GM18517 (cell line): ENCODE data around the gene ERC1.

Experiments
- ATAC-seq: cut with Tn5 transposase; IDR thresholded peaks from one replicate; pipeline ENCODE4 v1.9.1; 2021; ENCODE audit warnings: mild to moderate bottlenecking, moderate library complexity; ENCODE audit not compliant: unreplicated experiment

ERC1 gene

GRCh38 chr12:1373901-1374735 lies 383.1 kb downstream of the ERC1 start:
- ATAC-seq, result no peak

- ATAC-seq, result no peak
These were observed 384.3 kb downstream of the ERC1 start for GRCh38 chr12:1375323-1375722.

GRCh38 chr12:1377117-1377516 lies 386.1 kb downstream of the ERC1 start:
- no peak for ATAC-seq

GRCh38 chr12:1377681-1378080 lies 386.7 kb downstream of the ERC1 start:
- no peak for ATAC-seq

- ATAC-seq, result no peak
These were observed 389.3 kb downstream of the ERC1 start for GRCh38 chr12:1380171-1380851.

- ATAC-seq, result no peak
These were observed 391.1 kb downstream of the ERC1 start for GRCh38 chr12:1382151-1382550.

GRCh38 chr12:1382826-1383225 lies 391.8 kb downstream of the ERC1 start:
- ATAC-seq, result no peak

GRCh38 chr12:1383758-1384157 lies 392.7 kb downstream of the ERC1 start:
- no peak for ATAC-seq

GRCh38 chr12:1384910-1385309 lies 393.9 kb downstream of the ERC1 start:
- no peak for ATAC-seq

- no peak for ATAC-seq
These were observed 400.7 kb downstream of the ERC1 start for GRCh38 chr12:1391722-1392121.

GRCh38 chr12:1395421-1395955 lies 404.5 kb downstream of the ERC1 start:
- no peak for ATAC-seq

- ATAC-seq, result no peak
These were observed 407.6 kb downstream of the ERC1 start for GRCh38 chr12:1398673-1399072.

- no peak for ATAC-seq
These were observed 410.9 kb downstream of the ERC1 start for GRCh38 chr12:1401891-1402290.

GRCh38 chr12:1403417-1403816 lies 412.4 kb downstream of the ERC1 start:
- ATAC-seq, result no peak

- ATAC-seq, result no peak
These were observed 414.6 kb downstream of the ERC1 start for GRCh38 chr12:1405619-1406018.

GRCh38 chr12:1410794-1411193 lies 419.8 kb downstream of the ERC1 start:
- no peak for ATAC-seq

GRCh38 chr12:1413930-1414329 lies 422.9 kb downstream of the ERC1 start:
- ATAC-seq, result no peak

GRCh38 chr12:1418144-1418543 lies 427.1 kb downstream of the ERC1 start:
- no peak for ATAC-seq

- no peak for ATAC-seq
These were observed 428.9 kb downstream of the ERC1 start for GRCh38 chr12:1419849-1420371.

- ATAC-seq, result no peak
These were observed 430.2 kb downstream of the ERC1 start for GRCh38 chr12:1421091-1421846.
